A549 (cell line): Measurements from ENCODE around the gene FAM53B. TPM values are rescaled to one million over a fixed set of nuclear protein-coding genes. Genes with fewer than 3 reads are reported as not detected.
"Not testable (repeated sequence)": the region's sequence is repeated elsewhere in the genome, so short reads cannot be mapped to it uniquely, and the experiment has no call there.

Experiments used
- ATAC-seq, 2 experiments: fragments of 200-7000 bp in 1 of 2; fragments of >200 bp in 1 of 2; cut with Nextera tagmentation in 1 of 2; cut with Tn5 transposase in 1 of 2; 3 replicates each; pipeline versions ENCODE4 v1.8.0 to v1.9.1; 2018 to 2020; ENCODE audit warnings: mild to moderate bottlenecking in 1 of 2, moderate library complexity in 1 of 2
- CTCF ChIA-PET: fragments of 300-600 bp; sonication (Branson Sonifier 250); formaldehyde crosslinking; extraction: SDS; loops from one replicate; lab custom pipeline; 2021; ENCODE audit warnings: antibody characterized with exemption, inconsistent platforms; lab: Yijun Ruan, JAX
- POLR2A ChIA-PET: fragments of 350-600 bp; formaldehyde crosslinking; extraction: SDS; loops from one replicate; lab custom pipeline; 2021; ENCODE audit warnings: antibody characterized with exemption, inconsistent platforms; lab: Yijun Ruan, JAX
- DNase-seq, 2 experiments: peaks; one replicate each; pipeline versions ENCODE4 v3.0.0 to v3.0.0-alpha.2; 2011 to 2016; ENCODE audit warnings: low read depth in 1 of 2, low spot score in 1 of 2
- FAIRE-seq: peaks from 2 replicates; lab custom pipeline; 2011; peaks lifted over from hg19 to GRCh38; lab: Jason Lieb, UNC
- H3K27ac ChIP-seq, 2 experiments: fragments of >200 bp; sonication (Bioruptor Twin); formaldehyde crosslinking; 3 replicates each; pipeline ENCODE4 v1.5.1; 2016 to 2017
- H3K4me1 ChIP-seq: fragments of >200 bp; sonication (Bioruptor Twin); formaldehyde crosslinking; 3 replicates; pipeline ENCODE4 v1.6.1; 2016
- H3K4me2 ChIP-seq: fragments of >200 bp; sonication (Bioruptor Twin); formaldehyde crosslinking; 3 replicates; pipeline ENCODE4 v1.6.1; 2016
- H3K4me3 ChIP-seq: fragments of >200 bp; sonication (Bioruptor Twin); formaldehyde crosslinking; 3 replicates; pipeline ENCODE4 v1.5.1; 2016
- H3K9me3 ChIP-seq: fragments of >200 bp; sonication (Bioruptor Twin); formaldehyde crosslinking; 3 replicates; pipeline ENCODE4 v1.6.1; 2016
- CHD2 ChIP-seq: fragments of 150-350 bp; IDR thresholded peaks from 2 replicates; pipeline ENCODE4 v1.6.1; 2014; ENCODE audit warnings: low read length; ENCODE audit not compliant: partially characterized antibody
- EP300 ChIP-seq, 2 experiments: fragments of >200 bp; sonication (Bioruptor Twin); formaldehyde crosslinking; IDR thresholded peaks; 2 replicates in 1 of 2; 3 replicates in 1 of 2; pipeline ENCODE4 v1.6.1; 2016 to 2017
- FOSL2 ChIP-seq, 2 experiments: fragments of 450-650 bp in 1 of 2; fragments of >200 bp in 1 of 2; sonication (Bioruptor Twin) in 1 of 2; formaldehyde crosslinking; IDR thresholded peaks; 2 replicates each; pipeline versions ENCODE4 v1.5.0 to v1.6.1; 2016 to 2020; ENCODE audit warnings: mild to moderate bottlenecking in 1 of 2, moderate library complexity in 1 of 2
- GATA3 ChIP-seq: IDR thresholded peaks from 2 replicates; pipeline ENCODE4 v1.6.1; 2012; ENCODE audit warnings: borderline replicate concordance
- HEYL ChIP-seq: fragments of 250-450 bp; sonication (Bioruptor Pico); IDR thresholded peaks from 2 replicates; pipeline ENCODE4 v1.8.0; 2021; ENCODE audit warnings: mild to moderate bottlenecking, moderate library complexity
- MAZ ChIP-seq: fragments of 150-350 bp; IDR thresholded peaks from 2 replicates; pipeline ENCODE4 v1.6.1; 2014; ENCODE audit warnings: antibody characterized with exemption, low read depth, low read length, borderline replicate concordance
- MYC ChIP-seq: IDR thresholded peaks from 2 replicates; pipeline ENCODE4 v1.6.1; 2012; ENCODE audit warnings: mild to moderate bottlenecking, inconsistent platforms, low read length, improper control_type of control experiment, borderline replicate concordance
- PBX3 ChIP-seq: IDR thresholded peaks from 2 replicates; pipeline ENCODE4 v1.6.1; 2012
- PHF8 ChIP-seq: fragments of 200-600 bp; sonication (generic); IDR thresholded peaks from 2 replicates; pipeline ENCODE4 v1.6.1; 2016; ENCODE audit warnings: low read depth, mild to moderate bottlenecking, antibody characterized with exemption, moderate library complexity, borderline replicate concordance
- POLR2A ChIP-seq: IDR thresholded peaks from 2 replicates; pipeline ENCODE4 v1.6.1; 2012; ENCODE audit warnings: mild to moderate bottlenecking, low read length
- RARB ChIP-seq: fragments of 250-450 bp; sonication (Bioruptor Pico); IDR thresholded peaks from 2 replicates; pipeline ENCODE4 v1.8.0; 2021; ENCODE audit warnings: mild to moderate bottlenecking, moderate library complexity
- RCOR1 ChIP-seq: fragments of 150-350 bp; IDR thresholded peaks from 2 replicates; pipeline ENCODE4 v1.6.1; 2014; ENCODE audit warnings: antibody characterized with exemption, low read length, low read depth
- SMC3 ChIP-seq: fragments of >200 bp; sonication (Bioruptor Twin); formaldehyde crosslinking; IDR thresholded peaks from 3 replicates; pipeline ENCODE4 v1.6.1; 2018; ENCODE audit warnings: inconsistent platforms
- SREBF2 ChIP-seq: fragments of 450-650 bp; IDR thresholded peaks from 2 replicates; pipeline ENCODE4 v1.6.1; 2014; ENCODE audit warnings: mild to moderate bottlenecking, moderate library complexity
- TFCP2L1 ChIP-seq: fragments of 250-450 bp; sonication (Bioruptor Pico); IDR thresholded peaks from 2 replicates; pipeline ENCODE4 v1.5.0; 2021; ENCODE audit warnings: mild to moderate bottlenecking
- ZC3H11A ChIP-seq: fragments of 450-650 bp; IDR thresholded peaks from 2 replicates; pipeline ENCODE4 v1.6.1; 2014; ENCODE audit warnings: antibody characterized with exemption, mild to moderate bottlenecking
- ZFP36 ChIP-seq: fragments of 450-650 bp; IDR thresholded peaks from 2 replicates; pipeline ENCODE4 v1.6.1; 2014; ENCODE audit warnings: borderline replicate concordance; ENCODE audit not compliant: partially characterized antibody
- ZNF302 ChIP-seq: fragments of 250-450 bp; sonication (Bioruptor Pico); IDR thresholded peaks from 2 replicates; pipeline ENCODE4 v1.9.0; 2021; ENCODE audit warnings: inconsistent platforms, mild to moderate bottlenecking, moderate library complexity
- ZSCAN20 ChIP-seq: fragments of 250-450 bp; sonication (Bioruptor Pico); IDR thresholded peaks from 2 replicates; pipeline ENCODE4 v1.8.0; 2022; ENCODE audit warnings: mild to moderate bottlenecking, moderate library complexity
- WGBS: methylation state at CpG from one replicate; pipeline ENCODE4 v1.1.6; 2017; ENCODE audit errors: missing lambda C conversion rate; 5-methylcytosine and 5-hydroxymethylcytosine counted together
- polyA plus RNA-seq, 4 experiments: library from polyadenylated mRNA; depleted of rRNA in 3 of 4; stranded (reverse); fragments of >200 nt; fragmentation: RNase III in 1 of 4; extraction: RNeasy Plus Mini Kit Qiagen cat#74134 plus additional on column Dnase treatment in 1 of 4; gene quantifications; 2 replicates in 3 of 4; 3 replicates in 1 of 4; pipeline ENCODE4 v1.2.3, GENCODE V29; 2011 to 2017

The FAM53B gene
- polyA plus RNA-seq, 2 of the 4 experiments (the other 2 are of a cell fraction), result 5.1 to 8.5 TPM

- no peaks in the 10 kb centered on the region for H3K9me3 ChIP-seq
- H3K27ac ChIP-seq, result no peak overlapping the region
- H3K4me1 ChIP-seq, result peaks cover 4% of the 10 kb centered on the region; the same call in 1 of the 3 replicates
- POLR2A ChIA-PET, result no interaction called here
- TF ChIP-seq FOSL2 (IDR thresholded peaks at IDR 0.05) (no peak), FOSL2 (CRISPR knock-in tag; IDR thresholded peaks at IDR 0.05) (no peak), MYC (no peak), POLR2A (no peak), RCOR1 (no peak), TFCP2L1 (CRISPR knock-in tag) (no peak), CHD2 (no peak), PBX3 (no peak), GATA3 (no peak), ZFP36 (no peak), PHF8 (no peak), SREBF2 (no peak), HEYL (CRISPR knock-in tag) (no peak)
- CTCF ChIA-PET, result no interaction called here
- no peak for FAIRE-seq
- no peak overlapping the region for H3K4me2 ChIP-seq
- no peak for ATAC-seq
- H3K4me3 ChIP-seq, result no peak overlapping the region
- WGBS, result 85% methylated on average over 7 of the region's 11 CpGs
- DNase-seq, result no peak
Measured at GRCh38 chr10:124611738-124612137, 132.4 kb downstream of the FAM53B start.

GRCh38 chr10:124610851-124611250 is 133.3 kb downstream of the FAM53B start:
- H3K9me3 ChIP-seq, CTCF ChIA-PET, H3K4me3 ChIP-seq, POLR2A ChIA-PET, FAIRE-seq, ATAC-seq, DNase-seq, H3K27ac ChIP-seq, H3K4me2 ChIP-seq, H3K4me1 ChIP-seq: not testable (repeated sequence)
- 94% methylated on average over 12 of the region's 17 CpGs for WGBS

- 92% methylated on average over 14 of the region's 19 CpGs for WGBS
Measured at GRCh38 chr10:124610186-124610585, 134.0 kb downstream of the FAM53B start.

GRCh38 chr10:124609698-124610097 is 134.5 kb downstream of the FAM53B start:
- WGBS, result 70% methylated on average over 11 of the region's 11 CpGs
- no peaks in the 10 kb centered on the region for H3K9me3 ChIP-seq
- ATAC-seq (no peak), DNase-seq (no peak)
- H3K4me2 ChIP-seq, result no peak overlapping the region
- peaks cover 4% of the 10 kb centered on the region; the same call in 1 of the 3 replicates for H3K4me1 ChIP-seq
- ChIA-PET CTCF (interaction anchor here (0.6 to 0.7 kb wide), 2 partner anchors 44 to 1099 kb away, joined by 3 to 4 read pairs; no protein-coding TSS in a partner anchor), POLR2A (no interaction called here)
- H3K4me3 ChIP-seq, result no peak overlapping the region
- TF ChIP-seq MAZ, result no peak
- no peak for TF ChIP-seq EP300 (IDR thresholded peaks at IDR 0.05)
- no peak for TF ChIP-seq MYC
- TF ChIP-seq ZC3H11A, result no peak
- TF ChIP-seq ZSCAN20, result no peak
- TF ChIP-seq ZNF302 (CRISPR knock-in tag), result no peak
- TF ChIP-seq HEYL (CRISPR knock-in tag), result no peak
- TF ChIP-seq SMC3, result no peak
- no peak for TF ChIP-seq RARB
- TF ChIP-seq, all 56 proteins: peak for 0
- FAIRE-seq, result no peak
- no peak overlapping the region for H3K27ac ChIP-seq

More at GRCh38 chr10:124610186-124610585, 134.0 kb downstream of the FAM53B start:
- H3K9me3 ChIP-seq, FAIRE-seq, POLR2A ChIA-PET, ATAC-seq, H3K4me2 ChIP-seq, H3K4me1 ChIP-seq, CTCF ChIA-PET, H3K27ac ChIP-seq, DNase-seq, H3K4me3 ChIP-seq: not testable (repeated sequence)
